CD14-positive monocyte (primary cell): ENCODE data around the gene DMXL2. TPM values are rescaled to one million over a fixed set of nuclear protein-coding genes. Genes with fewer than 3 reads are reported as not detected.

Source experiments
- DNase-seq, 3 donors: peaks; one replicate each; pipeline ENCODE4 v3.0.0-alpha.2; 2011 to 2022
- H2AFZ ChIP-seq: 2 replicates; pipeline ENCODE4 v1.6.0; 2012; ENCODE audit warnings: mild to moderate bottlenecking, low read depth, low read length, inconsistent platforms; ENCODE audit not compliant: insufficient read depth, poor library complexity, severe bottlenecking
- H3K27ac ChIP-seq, 2 donors: 1 replicate in 1 of 2; 2 replicates in 1 of 2; pipeline ENCODE4 v1.5.1; 2012 to 2013; ENCODE audit warnings: low read length in 2 of 2, control low read depth in 1 of 2, inconsistent platforms in 1 of 2, low read depth in 1 of 2, mild to moderate bottlenecking in 1 of 2
- H3K27me3 ChIP-seq, 2 donors: one replicate each; pipeline versions ENCODE4 v1.6.0 to v1.6.1; 2011 to 2013; ENCODE audit warnings: low read length in 2 of 2; ENCODE audit not compliant: control insufficient read depth in 2 of 2, insufficient read depth in 2 of 2
- H3K36me3 ChIP-seq, 2 donors: replicated peaks in 1 of 2; 1 replicate in 1 of 2; 2 replicates in 1 of 2; pipeline versions ENCODE4 v1.5.1 to v1.6.1; 2012 to 2013; ENCODE audit warnings: low read length in 2 of 2, control low read depth in 1 of 2, inconsistent platforms in 1 of 2, mild to moderate bottlenecking in 1 of 2; ENCODE audit not compliant: insufficient read depth in 2 of 2, control insufficient read depth in 1 of 2
- H3K4me1 ChIP-seq, 2 donors: 1 replicate in 1 of 2; 2 replicates in 1 of 2; pipeline versions ENCODE4 v1.5.1 to v1.6.1; 2012 to 2013; ENCODE audit warnings: low read length in 2 of 2, control low read depth in 1 of 2, inconsistent platforms in 1 of 2, mild to moderate bottlenecking in 1 of 2, moderate library complexity in 1 of 2; ENCODE audit not compliant: insufficient read depth in 2 of 2, control insufficient read depth in 1 of 2
- H3K4me2 ChIP-seq: replicated peaks from 2 replicates; pipeline ENCODE3; 2012; ENCODE audit warnings: low read length, moderate library complexity, mild to moderate bottlenecking; ENCODE audit not compliant: poor library complexity, severe bottlenecking; ENCODE audit errors: extremely low read depth
- H3K4me3 ChIP-seq, 3 experiments: fragments of 200-600 bp in 1 of 3; sonication (generic) in 1 of 3; replicated peaks in 1 of 3; 1 replicate in 2 of 3; 2 replicates in 1 of 3; pipeline ENCODE4 v1.5.1; 2011 to 2013; ENCODE audit warnings: low read length in 3 of 3, mild to moderate bottlenecking in 3 of 3, control low read depth in 2 of 3, low read depth in 2 of 3, inconsistent platforms in 1 of 3, moderate library complexity in 1 of 3
- H3K79me2 ChIP-seq: 2 replicates; pipeline ENCODE4 v1.6.0; 2012; ENCODE audit warnings: mild to moderate bottlenecking, control low read depth, inconsistent platforms, low read length, moderate library complexity; ENCODE audit not compliant: insufficient read depth
- H3K9ac ChIP-seq: 2 replicates; pipeline ENCODE4 v1.6.0; 2017; ENCODE audit warnings: low read length, mild to moderate bottlenecking; ENCODE audit not compliant: insufficient read depth, poor library complexity, severe bottlenecking
- H3K9me3 ChIP-seq, 2 donors: replicated peaks in 1 of 2; 1 replicate in 1 of 2; 2 replicates in 1 of 2; pipeline versions ENCODE4 v1.5.1 to v1.6.1; 2012 to 2013; ENCODE audit warnings: low read length in 2 of 2, control low read depth in 1 of 2; ENCODE audit not compliant: control insufficient read depth in 1 of 2, insufficient read depth in 1 of 2
- H4K20me1 ChIP-seq: 2 replicates; pipeline ENCODE4 v1.6.0; 2012; ENCODE audit warnings: mild to moderate bottlenecking, low read length, control low read depth, moderate library complexity; ENCODE audit not compliant: insufficient read depth
- H3K27ac Mint-ChIP-seq, 7 donors: one replicate each; pipeline ENCODE4 v1.8.0; 2020; ENCODE audit warnings: mild to moderate bottlenecking in 7 of 7, mixed read lengths in 7 of 7, moderate library complexity in 6 of 7, inconsistent platforms in 2 of 7
- H3K27me3 Mint-ChIP-seq, 3 donors: one replicate each; pipeline ENCODE4 v1.8.0; 2021 to 2022; ENCODE audit warnings: low read depth in 3 of 3, mild to moderate bottlenecking in 3 of 3, mixed read lengths in 3 of 3, moderate library complexity in 3 of 3, inconsistent platforms in 1 of 3
- H3K36me3 Mint-ChIP-seq, 2 donors: one replicate each; pipeline ENCODE4 v1.8.0; 2020; ENCODE audit warnings: mixed read lengths in 2 of 2, inconsistent platforms in 1 of 2, mild to moderate bottlenecking in 1 of 2
- H3K4me1 Mint-ChIP-seq: one replicate; pipeline ENCODE4 v1.8.0; 2020; ENCODE audit warnings: mild to moderate bottlenecking, mixed read lengths
- H3K4me3 Mint-ChIP-seq, 2 donors: one replicate each; pipeline ENCODE4 v1.8.0; 2020; ENCODE audit warnings: mild to moderate bottlenecking in 2 of 2, mixed read lengths in 2 of 2, moderate library complexity in 1 of 2
- H3K9me3 Mint-ChIP-seq, 7 donors: one replicate each; pipeline ENCODE4 v1.8.0; 2020 to 2022; ENCODE audit warnings: mixed read lengths in 7 of 7, mild to moderate bottlenecking in 6 of 7, moderate library complexity in 6 of 7, inconsistent platforms in 2 of 7
- CTCF ChIP-seq: fragments of 200-600 bp; IDR thresholded peaks from one replicate; pipeline ENCODE4 v1.8.0; 2022; ENCODE audit warnings: antibody characterized with exemption, mild to moderate bottlenecking
- WGBS: methylation state at CpG from one replicate; pipeline ENCODE4 v1.1.5; 2013; ENCODE audit warnings: missing lambda C conversion rate; ENCODE audit not compliant: insufficient coverage; 5-methylcytosine and 5-hydroxymethylcytosine counted together
- intact Hi-C, 2 donors: fragments of 100-400 bp; cut with micrococcal nuclease; formaldehyde crosslinking; loops; one replicate each; pipeline versions ENCODE4 v1.15.0 to v1.15.1; 2023
- polyA plus RNA-seq, 3 donors: library from polyadenylated mRNA; depleted of rRNA in 1 of 3; unstranded in 2 of 3; stranded (reverse) in 1 of 3; fragments of 300-500 nt in 2 of 3; fragments of >200 nt in 1 of 3; fragmentation: Illumina TruSeq in 2 of 3; gene quantifications; 1 replicate in 2 of 3; 2 replicates in 1 of 3; pipeline ENCODE4 v1.2.3, GENCODE V29; 2012 to 2021

DMXL2 gene
- polyA plus RNA-seq, 3 donors = 29.1 to 449 (median 45.5) TPM

- Histone ChIP-seq H3K9me3 (peaks cover 7 to 22% of the 10 kb centered on the region in 2 donors), H3K27ac (no peak overlapping the region), H2AFZ (no peak overlapping the region), H3K36me3 (peaks cover 92 to 97% of the 10 kb centered on the region in 2 donors), H3K27me3 (no peaks in the 10 kb centered on the region), H3K4me2 (no peak overlapping the region), H4K20me1 (peaks cover 93% of the 10 kb centered on the region), H3K9ac (no peak overlapping the region), H3K4me1 (no peaks in the 10 kb centered on the region), H3K79me2 (peaks cover 29% of the 10 kb centered on the region), H3K4me3 (no peak overlapping the region)
- Mint-ChIP-seq H3K27me3 (no peaks in the 10 kb centered on the region), H3K4me1 (no peaks in the 10 kb centered on the region), H3K27ac (no peak overlapping the region), H3K4me3 (no peak overlapping the region), H3K9me3 (peaks cover 10 to 22% (median 16%) of the 10 kb centered on the region in 7 donors), H3K36me3 (peaks cover 81 to 87% of the 10 kb centered on the region in 2 donors)
- DNase-seq = no peak
- WGBS = 100% methylated on average over 2 of the region's 3 CpGs
- no peak for TF ChIP-seq CTCF
- intact Hi-C loops = no loop called here
These were observed 138.6 kb downstream of the DMXL2 start for GRCh38 chr15:51483985-51484384.

GRCh38 chr15:51483520-51483919 is 139.1 kb downstream of the DMXL2 start:
- Mint-ChIP-seq H3K4me3 (no peak overlapping the region), H3K36me3 (peaks cover 81 to 87% of the 10 kb centered on the region in 2 donors), H3K27ac (peak overlapping the region in 2 of 7 donors; percentile 24 to 31), H3K9me3 (peaks cover 10 to 22% (median 16%) of the 10 kb centered on the region in 7 donors), H3K27me3 (no peaks in the 10 kb centered on the region), H3K4me1 (no peaks in the 10 kb centered on the region)
- Histone ChIP-seq H2AFZ (no peak overlapping the region), H3K79me2 (peaks cover 29% of the 10 kb centered on the region), H3K4me2 (no peak overlapping the region), H4K20me1 (peaks cover 93% of the 10 kb centered on the region), H3K9ac (no peak overlapping the region), H3K36me3 (peaks cover 92 to 97% of the 10 kb centered on the region in 2 donors), H3K4me1 (no peaks in the 10 kb centered on the region), H3K27me3 (no peaks in the 10 kb centered on the region), H3K4me3 (no peak overlapping the region), H3K9me3 (peaks cover 7 to 22% of the 10 kb centered on the region in 2 donors), H3K27ac (no peak overlapping the region)
- 91% methylated on average over 8 of the region's 8 CpGs for WGBS
- DNase-seq = no peak
- intact Hi-C loops = no loop called here
- TF ChIP-seq CTCF = no peak
